EH (cell line): ENCODE results near the gene RBM28.
"Not testable (repeated sequence)": the region's sequence is repeated elsewhere in the genome, so short reads cannot be mapped to it uniquely, and the experiment has no call there.

Experiments
- DNase-seq: peaks from one replicate; pipeline ENCODE4 v3.0.0-alpha.2; 2015; ENCODE audit warnings: low read depth

Gene RBM28

DNA sequence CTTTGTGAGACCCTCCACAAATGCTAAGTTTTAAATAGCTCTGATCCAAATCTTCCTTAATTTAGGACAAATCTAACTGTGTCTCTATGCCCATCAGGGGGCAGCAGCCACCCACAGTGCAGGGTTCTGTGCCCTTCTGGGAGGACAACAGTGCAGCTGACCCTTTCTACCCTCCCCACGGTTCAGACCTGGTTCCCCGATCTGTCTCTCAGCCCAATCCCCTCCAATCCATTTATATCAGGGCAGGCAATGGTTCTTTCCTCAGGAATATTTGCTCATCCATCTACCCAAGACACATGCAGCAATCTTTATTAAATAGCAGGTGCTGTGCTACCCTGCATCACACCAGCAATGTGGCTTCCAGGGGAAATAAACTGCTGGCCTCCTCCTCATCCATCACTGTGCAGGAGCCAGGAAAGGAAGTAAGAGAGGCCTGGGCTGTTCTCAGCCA, 4.0 kb upstream of the RBM28 start:
- DNase-seq = peak; percentile 62

DNA sequence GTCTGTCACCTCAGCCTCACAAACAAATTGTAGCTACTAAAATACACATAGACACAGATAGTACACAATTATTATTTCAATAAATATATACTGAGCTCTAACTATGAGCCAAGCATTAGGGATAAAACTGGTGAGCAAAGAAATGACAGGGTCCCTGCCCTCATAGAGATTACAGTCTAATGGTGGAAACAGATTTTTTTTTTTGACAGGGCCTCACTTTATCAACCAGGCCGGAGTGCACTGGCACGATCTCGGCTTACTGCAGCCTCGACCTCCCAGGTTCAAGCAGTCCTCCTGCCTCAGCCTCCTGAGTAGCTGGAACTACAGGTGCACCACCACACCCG, 695 bp upstream of the RBM28 start:
- no peak for DNase-seq

DNA sequence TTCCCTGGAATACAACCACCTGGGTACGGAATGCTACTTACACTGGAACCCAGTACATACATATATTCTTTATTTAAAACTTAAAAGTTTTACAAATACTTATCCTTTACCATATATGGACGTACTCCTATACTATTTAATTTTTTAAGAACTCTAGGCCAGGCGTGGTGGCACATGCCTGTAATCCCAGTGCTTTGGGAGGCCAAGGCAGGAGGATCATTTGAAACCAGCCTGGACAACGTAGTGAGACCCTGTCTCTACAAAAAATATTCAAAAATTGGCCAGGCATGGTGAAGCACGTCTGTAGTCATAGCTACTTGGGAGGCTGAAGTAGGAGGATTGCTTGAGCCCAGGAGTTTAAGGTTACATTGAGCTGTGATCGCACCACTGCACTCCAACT, 2.0 kb downstream of the RBM28 start:
- DNase-seq = no peak

DNA sequence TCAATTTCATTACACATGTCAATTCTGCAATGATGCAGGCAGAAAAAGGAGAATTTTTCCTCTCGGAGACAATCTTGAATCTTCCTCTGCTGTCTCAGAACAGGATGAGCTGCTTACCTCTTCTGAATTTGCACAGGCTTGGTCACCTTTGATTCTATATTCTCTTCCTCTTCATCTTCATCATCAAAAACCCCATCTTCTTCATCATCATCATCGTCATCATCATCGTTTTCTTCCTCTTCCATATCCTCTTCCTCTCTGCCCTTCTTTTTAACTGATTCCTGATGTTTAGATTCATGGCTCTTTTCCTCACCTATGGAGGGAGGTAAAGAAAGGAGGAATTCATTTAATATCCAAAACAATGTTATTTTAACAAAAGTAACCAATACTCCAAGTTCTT, 8.0 kb downstream of the RBM28 start:
- no peak for DNase-seq

DNA sequence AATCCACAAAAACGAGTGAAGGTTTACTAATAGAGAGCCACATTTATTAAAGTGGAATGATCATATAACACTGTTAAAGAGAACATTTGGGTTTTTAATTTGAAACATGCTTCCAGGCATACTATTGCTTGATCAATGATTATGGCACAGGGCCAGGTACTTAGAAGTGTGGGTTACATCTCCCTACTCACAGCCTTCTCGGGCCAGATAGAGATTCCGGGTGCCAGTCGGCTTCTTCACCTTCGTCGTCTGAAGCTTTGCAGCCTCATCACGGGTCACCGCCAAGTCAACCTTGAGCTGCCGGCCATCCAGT, 19.4 kb downstream of the RBM28 start:
- no peak for DNase-seq

DNA sequence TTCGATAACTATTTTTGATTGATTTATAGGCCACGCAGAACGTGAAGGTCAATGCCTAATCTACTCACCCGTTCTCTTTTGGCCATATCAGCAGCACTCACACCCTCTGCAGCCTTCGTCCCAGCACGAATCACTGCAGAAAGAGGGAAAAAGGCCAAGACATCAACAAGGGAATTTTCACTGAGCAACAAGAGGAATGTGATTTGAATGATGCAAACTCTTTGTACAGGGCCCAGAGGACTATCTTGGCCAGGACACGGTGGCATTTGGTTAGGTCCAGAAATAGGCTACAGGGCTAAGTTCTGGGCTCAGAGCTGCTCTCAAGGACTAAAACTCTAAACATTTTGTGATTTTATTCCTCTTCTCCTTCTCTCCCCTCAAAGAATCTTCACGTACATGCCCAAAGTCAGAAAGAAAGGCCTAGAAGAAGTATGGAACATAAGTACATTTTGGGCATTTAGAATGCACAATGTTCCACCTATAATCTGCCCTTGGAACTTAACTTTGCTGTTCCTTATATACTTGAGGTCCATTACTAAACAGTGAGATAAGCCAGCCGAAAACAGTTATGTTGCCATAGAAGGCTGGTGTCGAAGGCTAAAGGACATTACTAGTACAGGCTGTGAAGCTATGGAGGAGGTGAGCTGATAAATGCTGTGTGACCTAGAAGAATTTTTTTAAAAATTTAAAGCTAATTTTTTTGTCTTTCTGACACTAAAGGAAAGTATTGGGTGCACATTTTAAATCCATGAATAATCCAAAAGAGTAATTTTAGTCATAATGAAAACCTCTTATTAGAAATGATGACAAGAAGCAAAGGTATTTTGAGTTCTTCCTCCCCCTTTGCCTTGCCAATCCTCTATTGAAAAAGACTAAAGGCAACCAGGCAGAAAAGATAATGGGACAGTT, 20.0 kb downstream of the RBM28 start:
- peak; percentile 66 for DNase-seq

DNA sequence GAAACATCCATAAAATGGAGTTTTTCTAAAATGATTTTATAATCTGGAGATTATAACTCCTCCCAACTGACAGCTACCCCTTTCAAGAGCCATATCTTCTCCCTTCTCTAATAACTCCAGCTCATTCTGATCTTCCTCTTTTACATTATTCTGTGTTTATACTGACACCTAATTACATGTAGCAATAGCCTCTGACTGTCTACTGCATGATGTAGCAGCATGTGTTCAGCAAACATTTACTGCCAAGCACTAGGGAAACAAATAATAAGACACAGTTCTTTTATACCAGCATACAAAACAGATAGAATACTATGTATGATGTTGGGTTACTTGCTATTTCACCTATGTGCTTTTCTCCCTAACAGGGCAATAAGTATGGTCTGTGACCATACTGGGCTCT, 20.7 kb downstream of the RBM28 start:
- DNase-seq = no peak

DNA sequence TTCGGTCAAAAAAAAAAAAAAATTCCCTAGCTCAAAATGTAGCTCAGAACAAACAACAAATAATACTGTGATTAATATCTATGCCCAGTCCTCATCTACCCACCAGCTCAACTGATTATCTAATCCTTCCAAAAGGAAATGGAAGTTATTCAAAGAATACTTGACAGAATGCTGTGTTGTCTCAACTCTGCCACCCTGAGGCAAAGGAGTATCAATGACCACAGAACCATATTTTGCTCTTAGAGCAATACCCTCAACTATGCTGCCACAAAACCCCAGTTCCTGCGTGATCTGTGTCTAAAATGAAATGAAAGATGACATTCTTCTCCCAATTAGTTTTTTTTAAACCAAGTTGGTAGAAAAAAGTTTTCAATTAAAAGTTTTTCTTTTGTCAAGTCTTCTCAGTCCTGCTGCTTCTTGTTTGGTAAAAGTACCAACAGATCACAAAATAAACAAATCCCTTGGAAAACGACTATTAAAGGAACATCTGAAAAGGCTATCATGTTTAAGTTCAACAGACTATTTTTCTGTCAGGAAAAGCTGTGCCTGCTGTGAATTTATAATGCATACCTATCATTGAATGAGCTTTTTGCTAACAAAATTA, 21.6 kb downstream of the RBM28 start:
- DNase-seq = peak; percentile 67

DNA sequence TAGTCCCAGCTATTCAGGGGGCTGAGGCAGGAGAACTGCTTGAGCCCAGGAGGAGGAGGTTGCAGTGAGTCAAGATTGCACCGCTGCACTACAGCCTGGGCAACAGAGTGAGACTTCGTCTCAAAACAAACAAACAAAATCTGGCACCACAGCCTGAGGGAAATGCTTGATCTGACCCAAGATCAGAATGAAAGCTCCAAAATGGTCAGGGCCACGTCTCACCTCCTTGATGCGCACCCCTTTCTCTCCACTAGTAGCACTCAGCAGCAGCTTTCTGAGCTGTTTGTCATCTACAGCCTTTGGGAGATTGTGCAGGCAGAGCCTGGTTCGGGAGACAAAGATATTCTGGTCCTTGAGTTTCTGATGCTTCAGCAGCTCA, 22.7 kb downstream of the RBM28 start:
- no peak for DNase-seq

DNA sequence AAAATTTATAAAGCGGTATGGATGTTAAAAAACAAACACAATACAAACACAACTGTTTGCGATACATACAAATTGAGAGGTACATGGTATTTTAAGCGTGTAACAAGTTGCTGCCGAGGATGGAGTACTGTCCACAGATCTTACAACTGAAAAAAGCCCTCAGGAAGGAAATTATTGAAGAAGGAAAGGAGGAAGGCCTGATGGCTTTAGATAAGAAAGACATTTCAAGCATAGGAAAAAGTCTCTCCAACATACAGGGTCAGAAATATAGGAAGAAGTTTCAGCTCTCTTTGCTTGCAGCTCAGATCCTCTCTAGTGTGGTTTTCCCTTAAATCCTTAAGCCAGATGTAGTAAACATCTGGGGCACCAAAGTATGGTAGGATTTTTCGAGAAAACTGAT, 25.0 kb downstream of the RBM28 start:
- no peak for DNase-seq

DNA sequence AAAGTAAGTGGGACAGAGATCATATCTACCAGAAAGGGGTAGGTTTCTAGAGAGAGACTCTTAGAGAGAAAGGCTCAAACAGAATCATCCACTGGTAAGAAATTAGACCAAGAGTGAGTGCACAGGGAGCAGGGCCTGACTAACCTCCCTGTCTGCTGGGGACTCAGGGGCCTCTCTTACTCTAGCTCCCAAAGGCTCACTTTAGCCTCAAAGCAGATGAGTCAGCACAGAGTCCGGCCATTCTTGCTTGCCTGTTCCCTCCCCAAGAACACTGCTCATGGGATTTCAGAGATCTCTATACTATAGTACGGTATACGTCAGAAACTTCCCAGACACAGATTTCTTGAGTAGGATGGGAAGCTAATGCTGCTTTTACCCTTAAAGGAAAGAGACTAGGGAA, 32.7 kb downstream of the RBM28 start:
- DNase-seq = no peak

DNA sequence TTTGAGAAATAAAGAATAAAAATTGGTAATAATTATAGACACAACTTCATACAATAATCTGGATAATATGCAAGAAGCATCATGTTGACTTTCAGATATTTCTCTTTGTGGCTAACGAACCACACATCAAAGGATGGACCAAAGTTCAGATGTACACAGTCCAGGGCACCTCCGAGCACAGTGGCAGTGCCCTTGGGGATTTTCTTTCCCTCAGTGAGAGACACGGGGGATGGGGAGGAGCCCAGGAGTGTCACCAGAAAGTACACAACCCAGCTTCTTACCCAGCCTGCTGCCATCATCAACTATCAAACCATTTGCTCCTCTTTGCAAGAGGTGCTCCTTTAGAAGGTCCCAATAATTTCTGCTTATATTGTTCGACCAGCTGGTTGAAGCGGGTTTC, 33.2 kb downstream of the RBM28 start:
- no peak for DNase-seq

DNA sequence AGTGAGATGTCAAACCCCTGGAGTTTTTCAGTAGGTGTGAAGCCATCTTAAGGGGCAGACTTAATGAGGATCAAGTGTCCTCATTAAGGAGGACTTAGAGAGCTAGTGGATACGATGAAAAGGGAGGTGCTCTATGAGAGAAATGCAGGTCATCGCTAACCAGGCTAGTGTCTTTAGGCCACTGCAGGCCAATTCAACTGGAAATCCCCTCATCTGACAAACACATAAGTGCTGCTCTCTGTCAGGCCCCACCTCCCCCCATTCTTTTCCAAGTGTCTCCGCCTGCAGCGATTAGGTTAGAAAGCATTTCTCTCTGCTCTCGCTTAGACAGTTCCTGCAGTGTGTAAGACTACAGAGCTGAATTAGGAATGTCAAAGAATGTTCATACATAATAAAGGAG, 33.7 kb downstream of the RBM28 start:
- DNase-seq = no peak

DNA sequence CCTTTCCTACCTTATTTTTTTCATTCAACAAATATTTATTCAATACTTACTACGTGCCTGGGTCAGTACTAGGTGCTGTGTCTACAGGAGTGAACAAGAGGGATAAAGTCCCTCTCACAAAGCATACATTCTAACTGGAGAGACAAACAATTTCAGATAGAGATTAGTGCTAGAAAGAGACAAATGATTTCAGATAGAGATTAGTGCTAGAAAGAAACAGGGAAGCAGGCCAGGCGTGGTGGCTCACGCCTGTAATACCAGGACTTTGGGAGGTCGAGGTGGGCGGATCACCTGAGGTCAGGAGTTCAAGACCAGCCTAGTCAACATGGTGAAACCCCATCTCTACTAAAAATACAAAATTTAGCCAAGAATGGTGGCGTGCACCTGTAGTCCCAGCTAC, 34.6 kb downstream of the RBM28 start:
- DNase-seq = no peak

DNA sequence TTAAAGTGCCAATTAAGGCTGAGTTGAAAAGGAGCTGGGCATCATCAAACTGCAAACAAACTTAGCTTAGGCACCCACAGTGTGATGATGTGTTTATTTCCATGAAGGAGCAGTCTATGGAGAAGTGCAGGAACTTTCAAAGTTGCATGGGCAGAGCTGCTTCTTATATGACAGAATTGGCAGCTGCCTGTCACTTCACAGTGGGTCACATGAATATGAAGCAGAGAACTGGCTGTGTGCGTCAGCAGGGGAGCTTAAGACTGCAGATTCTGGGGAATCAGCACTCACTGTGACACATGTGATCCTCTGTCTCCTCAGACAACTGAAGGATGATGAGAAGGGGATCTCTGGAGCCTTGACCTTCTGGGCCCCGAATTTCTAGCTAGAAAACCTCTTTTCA, 36.6 kb downstream of the RBM28 start:
- DNase-seq = no peak

DNA sequence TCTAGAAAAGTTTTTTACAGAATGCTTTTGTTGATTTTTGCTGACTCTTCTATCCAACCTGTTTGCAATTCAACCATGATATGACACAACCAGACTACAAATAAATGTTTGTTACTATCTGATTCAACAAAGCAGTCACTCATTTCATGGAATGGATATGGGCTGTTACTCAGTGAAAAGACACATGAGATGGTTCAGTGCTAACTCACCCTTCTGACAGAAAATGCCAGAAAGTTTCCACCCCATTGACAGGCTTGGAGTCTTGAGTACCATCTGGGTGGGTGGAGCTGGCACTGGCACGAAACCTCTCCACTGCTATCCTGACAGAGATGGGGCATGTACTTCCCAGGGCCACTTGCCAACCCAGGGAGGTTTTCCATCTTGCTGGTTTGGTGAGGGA, 39.5 kb downstream of the RBM28 start:
- no peak for DNase-seq

DNA sequence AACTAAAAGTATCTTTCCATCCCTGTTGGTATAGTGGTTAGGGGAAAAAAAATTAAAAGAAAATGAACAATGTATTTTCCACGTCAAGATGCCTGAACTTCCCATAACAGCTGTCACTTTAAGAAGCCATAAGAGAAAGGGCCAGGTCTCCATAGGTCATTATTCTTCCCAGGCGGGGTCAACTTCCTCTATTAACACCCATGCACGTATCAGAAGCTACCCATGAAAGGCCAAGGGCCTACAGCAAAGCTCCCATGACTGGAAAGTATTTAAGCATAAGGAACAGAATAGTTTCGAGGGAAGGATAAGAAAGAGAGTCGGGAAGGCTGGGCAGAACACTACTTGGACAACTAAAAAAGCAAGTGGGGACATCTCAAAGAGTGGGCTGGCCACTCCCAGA, 40.1 kb downstream of the RBM28 start:
- no peak for DNase-seq

DNA sequence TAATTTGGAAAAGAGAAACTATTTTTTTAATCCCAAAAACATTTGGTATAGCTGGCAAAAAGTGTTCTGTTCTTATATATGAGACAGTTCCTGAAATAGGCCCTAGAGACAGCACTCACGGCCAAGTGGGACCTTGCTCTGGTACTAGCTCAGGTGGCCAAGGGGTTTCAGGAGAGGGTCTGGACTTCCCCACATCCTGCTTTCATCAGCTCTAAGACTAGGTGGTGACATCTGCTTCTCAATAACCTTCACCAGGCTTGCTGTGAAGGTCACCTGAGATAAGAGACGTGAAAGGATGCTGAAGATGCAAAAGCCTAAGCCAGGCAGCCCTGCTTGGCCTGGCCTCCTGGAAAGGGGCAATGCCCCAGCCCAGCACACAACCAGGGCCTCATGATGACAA, 40.6 kb downstream of the RBM28 start:
- no peak for DNase-seq

DNA sequence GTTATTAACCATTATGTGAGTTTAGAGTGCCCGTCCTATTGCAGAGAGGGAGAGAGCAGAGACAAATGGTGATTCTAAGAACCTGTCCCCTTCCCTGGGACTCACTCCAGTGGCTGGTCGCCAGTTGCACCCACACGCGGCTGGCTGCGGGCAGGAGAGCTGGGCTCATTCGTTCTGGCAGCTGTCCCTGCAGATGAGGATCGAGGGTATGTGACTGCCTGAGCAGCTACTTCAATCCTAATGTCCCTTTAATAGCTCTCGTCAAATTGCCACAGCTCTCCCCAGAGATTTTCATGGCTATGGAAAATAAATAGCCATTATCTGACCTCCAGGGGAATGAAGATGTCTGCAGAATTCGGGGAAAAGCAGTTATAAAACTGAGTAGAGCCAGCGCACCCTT, 41.6 kb downstream of the RBM28 start:
- no peak for DNase-seq

DNA sequence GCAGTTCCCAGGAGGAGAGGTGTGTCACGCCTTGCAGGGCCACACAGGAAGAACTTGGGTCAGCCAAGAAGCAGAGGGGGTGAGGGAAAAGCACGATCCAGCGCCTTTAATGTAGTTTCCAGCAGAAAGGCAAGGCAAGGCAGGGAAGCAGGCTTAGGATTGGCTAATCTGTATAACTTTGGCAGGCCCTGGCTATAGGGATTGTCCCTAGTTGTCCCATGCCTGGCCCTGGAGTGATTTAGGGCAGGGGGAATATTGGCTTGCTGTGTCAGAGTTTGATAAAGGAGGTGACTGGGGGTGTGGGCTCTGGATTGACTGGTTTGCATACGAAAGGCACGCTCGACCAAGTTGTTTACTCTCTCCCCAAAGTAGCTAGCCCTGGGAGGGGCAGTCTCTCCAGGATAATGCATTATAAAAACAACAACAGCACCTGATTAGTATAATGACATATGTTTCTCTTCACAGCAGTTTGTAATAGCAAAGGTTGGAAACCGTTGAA, 44.5 kb downstream of the RBM28 start:
- no peak for DNase-seq

DNA sequence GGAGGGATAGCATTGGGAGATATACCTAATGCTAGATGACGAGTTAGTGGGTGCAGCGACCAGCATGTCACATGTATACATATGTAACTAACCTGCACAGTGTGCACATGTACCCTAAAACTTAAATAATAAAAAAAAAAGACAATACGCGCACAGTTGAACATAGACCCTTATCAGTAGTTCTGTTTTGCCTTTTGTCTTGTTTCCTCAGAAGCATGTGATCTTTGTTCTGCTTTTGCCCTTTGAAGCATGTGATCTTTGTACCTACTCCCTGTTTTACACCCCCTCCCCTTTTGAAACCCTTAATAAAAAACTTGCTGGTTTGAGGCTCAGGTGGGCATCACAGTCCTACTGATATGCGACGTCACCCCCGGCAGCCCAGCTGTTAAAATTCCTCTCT, 45.7 kb downstream of the RBM28 start:
- DNase-seq = not testable (repeated sequence)

DNA sequence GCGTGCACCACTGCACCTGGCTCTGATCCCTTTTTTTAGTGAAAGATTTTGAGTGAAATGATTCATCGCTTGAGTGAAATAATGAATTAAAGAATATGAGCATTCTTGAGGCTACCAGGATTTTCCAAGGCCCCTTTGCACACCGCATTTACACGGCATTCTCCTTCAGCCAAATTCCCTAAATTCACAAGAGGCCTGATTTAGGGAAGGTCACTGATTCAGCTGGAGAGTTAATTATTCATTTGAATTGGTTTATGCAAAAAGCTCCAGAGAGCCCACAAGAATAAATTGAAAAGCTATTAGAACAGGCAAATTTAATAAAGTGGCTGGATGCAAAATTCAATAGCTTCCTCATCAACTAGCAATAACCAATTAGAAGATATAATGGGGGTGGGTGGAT, 56.2 kb downstream of the RBM28 start:
- DNase-seq = no peak

DNA sequence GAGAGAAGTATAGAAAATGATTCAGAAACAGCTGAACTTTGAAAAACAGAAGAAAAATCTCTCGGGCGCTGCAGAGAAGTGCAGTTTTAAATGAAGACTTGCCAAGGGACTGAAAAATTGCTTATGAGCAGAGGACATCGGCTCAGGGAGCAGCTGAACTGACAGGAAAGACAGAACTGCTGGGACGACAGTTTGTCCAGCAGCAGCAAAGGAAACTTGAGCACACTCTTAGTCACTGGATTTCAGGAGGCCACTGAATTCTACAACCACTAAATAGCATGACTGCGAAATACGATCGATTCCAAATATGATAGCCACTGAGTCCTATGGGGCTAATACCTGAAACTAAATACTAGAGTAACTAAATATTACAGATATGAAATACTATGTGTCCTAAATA, 59.6 kb downstream of the RBM28 start:
- DNase-seq = no peak
